ENCODE measurements around the gene PPP6R1.

DNA sequence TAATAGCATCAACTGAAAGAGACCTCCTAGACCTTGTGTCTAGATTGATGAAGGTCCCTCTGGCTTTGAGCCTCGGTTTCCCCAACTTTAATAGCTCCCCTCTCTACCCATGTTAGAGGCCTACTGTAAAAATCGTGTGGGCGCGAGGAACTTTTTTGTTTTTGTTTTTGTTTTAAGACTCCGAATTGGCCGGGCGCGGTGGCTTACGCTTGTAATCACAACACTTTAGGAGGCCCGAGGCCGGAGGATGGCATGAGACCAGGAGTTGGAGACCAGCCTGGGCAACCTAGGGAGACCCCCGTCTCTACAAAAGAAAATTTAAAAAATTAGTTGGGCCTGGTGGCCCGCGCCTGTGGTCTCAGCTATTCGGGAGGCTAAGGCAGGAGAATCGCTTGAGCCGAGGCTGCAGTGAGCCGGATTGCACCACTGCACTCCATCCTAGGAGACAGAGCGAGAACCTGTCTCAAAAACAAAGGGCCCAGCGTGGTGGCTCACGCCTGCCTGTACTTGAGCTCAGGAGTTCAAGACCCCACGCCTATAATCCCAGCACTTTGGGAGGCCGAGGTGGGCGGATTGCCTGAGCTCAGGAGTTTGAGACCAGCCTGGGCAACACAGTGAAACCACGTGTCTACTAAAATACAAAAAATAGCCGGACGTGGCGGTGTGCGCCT, 858 bp upstream of the PPP6R1 start:
- TF ChIP-seq, protein P1, sequence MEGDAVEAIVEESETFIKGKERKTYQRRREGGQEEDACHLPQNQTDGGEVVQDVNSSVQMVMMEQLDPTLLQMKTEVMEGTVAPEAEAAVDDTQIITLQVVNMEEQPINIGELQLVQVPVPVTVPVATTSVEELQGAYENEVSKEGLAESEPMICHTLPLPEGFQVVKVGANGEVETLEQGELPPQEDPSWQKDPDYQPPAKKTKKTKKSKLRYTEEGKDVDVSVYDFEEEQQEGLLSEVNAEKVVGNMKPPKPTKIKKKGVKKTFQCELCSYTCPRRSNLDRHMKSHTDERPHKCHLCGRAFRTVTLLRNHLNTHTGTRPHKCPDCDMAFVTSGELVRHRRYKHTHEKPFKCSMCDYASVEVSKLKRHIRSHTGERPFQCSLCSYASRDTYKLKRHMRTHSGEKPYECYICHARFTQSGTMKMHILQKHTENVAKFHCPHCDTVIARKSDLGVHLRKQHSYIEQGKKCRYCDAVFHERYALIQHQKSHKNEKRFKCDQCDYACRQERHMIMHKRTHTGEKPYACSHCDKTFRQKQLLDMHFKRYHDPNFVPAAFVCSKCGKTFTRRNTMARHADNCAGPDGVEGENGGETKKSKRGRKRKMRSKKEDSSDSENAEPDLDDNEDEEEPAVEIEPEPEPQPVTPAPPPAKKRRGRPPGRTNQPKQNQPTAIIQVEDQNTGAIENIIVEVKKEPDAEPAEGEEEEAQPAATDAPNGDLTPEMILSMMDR (IDR thresholded peaks at IDR 0.05) = no peak
- TF ChIP-seq POLR2A (IDR thresholded peaks at IDR 0.05) = no peak

Data from uterus (tissue), 2 donors.